GM12864 (cell line): ENCODE results near the gene LRGUK.
"Not testable (repeated sequence)": the region's sequence is repeated elsewhere in the genome, so short reads cannot be mapped to it uniquely, and the experiment has no call there.

Source experiments
- DNase-seq: peaks from one replicate; pipeline ENCODE4 v3.0.0-alpha.2; 2011; ENCODE audit warnings: low read depth
- H3K4me3 ChIP-seq: 2 replicates; pipeline ENCODE4 v1.5.1; 2011; ENCODE audit warnings: mild to moderate bottlenecking, low read depth, low read length, control low read depth
- TF ChIP-seq, protein P1 (sequence below): IDR thresholded peaks from 2 replicates; pipeline ENCODE4 v1.5.1; 2011; ENCODE audit warnings: low read depth, mild to moderate bottlenecking, moderate library complexity, low read length, control low read depth, inconsistent platforms; ENCODE audit errors: missing control alignments

The LRGUK gene

DNA sequence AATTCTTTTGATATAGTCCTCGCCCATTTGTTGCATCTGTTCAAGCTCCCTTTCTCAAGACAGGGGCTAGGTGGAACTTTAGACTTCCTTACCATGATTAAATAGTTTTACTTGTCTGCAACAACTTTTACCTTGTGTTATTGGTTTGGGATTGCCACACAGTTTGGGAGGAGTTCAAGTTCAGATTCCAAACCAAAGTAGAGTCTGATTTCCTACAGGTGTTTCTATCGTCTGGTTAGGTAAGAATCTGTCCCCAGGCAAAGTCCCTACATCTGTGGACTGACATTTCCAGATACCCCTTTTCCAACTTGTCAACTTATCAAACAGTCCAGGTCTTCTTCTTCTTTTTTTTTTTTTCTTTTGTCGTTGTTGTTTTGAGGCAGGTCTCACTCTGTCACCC, 93.1 kb downstream of the LRGUK start:
- H3K4me3 ChIP-seq, result no peak overlapping the region
- DNase-seq, result no peak
- TF ChIP-seq, protein P1, sequence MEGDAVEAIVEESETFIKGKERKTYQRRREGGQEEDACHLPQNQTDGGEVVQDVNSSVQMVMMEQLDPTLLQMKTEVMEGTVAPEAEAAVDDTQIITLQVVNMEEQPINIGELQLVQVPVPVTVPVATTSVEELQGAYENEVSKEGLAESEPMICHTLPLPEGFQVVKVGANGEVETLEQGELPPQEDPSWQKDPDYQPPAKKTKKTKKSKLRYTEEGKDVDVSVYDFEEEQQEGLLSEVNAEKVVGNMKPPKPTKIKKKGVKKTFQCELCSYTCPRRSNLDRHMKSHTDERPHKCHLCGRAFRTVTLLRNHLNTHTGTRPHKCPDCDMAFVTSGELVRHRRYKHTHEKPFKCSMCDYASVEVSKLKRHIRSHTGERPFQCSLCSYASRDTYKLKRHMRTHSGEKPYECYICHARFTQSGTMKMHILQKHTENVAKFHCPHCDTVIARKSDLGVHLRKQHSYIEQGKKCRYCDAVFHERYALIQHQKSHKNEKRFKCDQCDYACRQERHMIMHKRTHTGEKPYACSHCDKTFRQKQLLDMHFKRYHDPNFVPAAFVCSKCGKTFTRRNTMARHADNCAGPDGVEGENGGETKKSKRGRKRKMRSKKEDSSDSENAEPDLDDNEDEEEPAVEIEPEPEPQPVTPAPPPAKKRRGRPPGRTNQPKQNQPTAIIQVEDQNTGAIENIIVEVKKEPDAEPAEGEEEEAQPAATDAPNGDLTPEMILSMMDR, result no peak

DNA sequence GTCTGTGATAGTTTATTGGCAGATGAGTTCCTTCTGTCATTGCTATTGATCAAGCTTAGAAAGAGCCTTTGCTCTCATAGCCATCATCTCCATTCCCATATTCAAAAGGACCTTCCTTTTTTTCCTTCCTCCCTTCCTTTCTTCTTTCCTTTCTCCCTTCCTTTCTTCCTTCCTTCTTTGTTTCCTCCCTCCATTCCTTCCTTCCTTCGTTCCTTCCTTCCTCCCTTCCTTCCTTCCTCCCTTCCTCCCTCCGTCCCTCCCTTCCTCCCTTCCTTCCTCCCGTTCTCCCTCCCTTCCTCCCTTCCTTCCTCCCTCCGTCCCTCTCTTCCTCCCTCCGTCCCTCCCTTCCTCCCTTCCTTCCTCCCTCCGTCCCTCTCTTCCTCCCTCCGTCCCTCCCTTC, 104.2 kb downstream of the LRGUK start:
- not testable (repeated sequence) for H3K4me3 ChIP-seq, DNase-seq

DNA sequence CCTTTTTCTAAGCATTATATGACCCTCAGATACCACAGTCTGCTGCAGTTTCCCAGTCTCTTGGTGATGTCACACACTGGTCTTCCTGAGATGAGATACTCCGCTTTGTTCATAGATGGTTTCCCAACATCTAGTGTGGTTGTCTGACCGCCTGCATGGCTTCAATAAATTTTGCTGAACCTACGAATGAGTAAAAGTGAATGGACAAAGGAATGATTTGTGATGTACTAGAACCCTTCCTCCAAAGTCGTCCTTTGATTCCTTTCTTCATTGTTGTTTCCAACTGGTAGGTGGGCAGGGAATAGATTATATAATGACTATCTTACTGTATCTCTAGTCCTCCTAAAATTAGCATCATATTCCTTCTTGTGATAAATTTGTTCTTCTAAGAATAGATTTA, 107.1 kb downstream of the LRGUK start:
- DNase-seq, result no peak
- TF ChIP-seq, protein P1, result no peak

DNA sequence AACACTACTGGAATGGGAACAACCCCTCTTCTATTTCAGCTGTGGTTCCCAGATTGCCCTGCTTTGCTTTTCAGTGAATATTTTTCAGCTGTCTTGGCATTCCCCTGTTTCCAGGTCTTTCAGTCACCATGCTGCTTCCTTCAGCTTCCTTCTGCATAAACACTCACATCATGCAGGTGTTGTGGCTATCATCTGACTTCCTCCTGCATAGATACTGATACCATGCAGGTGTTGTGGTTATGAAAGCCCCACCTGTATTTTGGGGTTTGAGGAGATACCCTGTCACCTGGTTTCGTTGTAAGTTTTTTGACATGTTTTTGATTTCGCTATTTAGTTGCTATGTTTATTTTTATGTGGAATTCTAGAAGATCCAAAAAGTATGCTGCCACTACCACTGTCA, 118.1 kb downstream of the LRGUK start:
- peak; percentile 16 for DNase-seq
- H3K4me3 ChIP-seq, result no peak overlapping the region

More for the DNA sequence above, 107.1 kb downstream of the LRGUK start:
- no peak overlapping the region for H3K4me3 ChIP-seq

GRCh38 chr7:134246347-134246746, 119.2 kb downstream of the LRGUK start:
- TF ChIP-seq, protein P1, result no peak
- DNase-seq, result no peak
- no peak overlapping the region for H3K4me3 ChIP-seq

More for the DNA sequence above, 118.1 kb downstream of the LRGUK start:
- TF ChIP-seq, protein P1, result no peak

- TF ChIP-seq, protein P1, result no peak
- no peak for DNase-seq
- H3K4me3 ChIP-seq, result no peak overlapping the region
Observed at GRCh38 chr7:134246761-134247160, 119.6 kb downstream of the LRGUK start.

- no peak for DNase-seq
- no peak overlapping the region for H3K4me3 ChIP-seq
- TF ChIP-seq, protein P1, result no peak
Observed at GRCh38 chr7:134248196-134248595, 121.1 kb downstream of the LRGUK start.
